ENCODE measurements around the gene TNNI2.

DNA sequence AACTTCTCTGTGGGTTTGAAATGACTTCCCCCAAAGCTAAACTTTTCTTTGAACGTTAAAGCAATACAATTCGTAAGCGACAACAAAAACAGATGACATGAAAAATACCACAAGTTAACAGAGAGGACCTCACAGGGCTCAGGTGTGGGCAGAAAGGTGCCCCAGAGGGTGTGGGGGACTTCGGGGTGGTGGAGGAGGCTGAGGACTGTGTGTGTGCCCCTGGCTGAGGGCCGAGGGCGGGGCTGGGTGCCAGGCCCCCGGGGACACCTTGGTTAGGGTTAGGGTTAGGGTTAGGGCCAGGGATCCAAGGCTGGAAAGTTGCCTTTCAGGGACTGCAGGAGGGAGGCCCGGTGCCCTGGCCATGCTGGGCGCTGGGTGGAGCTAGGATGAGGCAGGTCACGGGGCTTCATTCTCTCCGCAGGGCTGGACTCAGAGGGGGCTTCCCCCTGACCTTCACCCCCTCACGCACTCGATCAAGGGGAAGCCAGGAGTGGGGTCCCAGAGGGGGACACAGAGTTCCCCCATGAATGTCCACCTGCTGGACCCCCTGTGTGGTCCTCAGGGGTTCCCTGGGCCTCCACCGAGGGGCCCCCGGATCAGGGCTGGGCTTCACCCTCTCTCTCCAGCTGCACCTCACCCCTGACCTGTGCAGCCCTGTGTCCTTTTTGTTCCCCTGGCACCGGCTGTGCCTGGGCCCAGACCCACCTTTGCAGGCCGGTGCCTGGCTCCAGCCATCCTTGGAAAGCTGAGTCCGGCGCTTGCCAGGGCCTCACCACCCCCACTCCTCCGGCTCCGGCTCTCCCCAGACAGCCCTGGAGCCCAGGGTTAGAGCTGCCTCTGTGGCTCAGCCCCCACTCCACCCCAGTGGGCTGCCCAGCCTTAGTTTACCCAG lies 7.0 kb downstream of the TNNI2 start:
- TF ChIP-seq TAF1 (IDR thresholded peaks at IDR 0.05; ENCODE audit: low read depth) (no peak), EP300 (IDR thresholded peaks at IDR 0.05; ENCODE audit: borderline replicate concordance) (no peak), CEBPB (IDR thresholded peaks at IDR 0.05) (no peak), YY1 (IDR thresholded peaks at IDR 0.05; ENCODE audit: low read depth) (no peak), RAD21 (IDR thresholded peaks at IDR 0.05; ENCODE audit: low read depth) (no peak), REST (IDR thresholded peaks at IDR 0.05; ENCODE audit: low read depth) (no peak), FOXM1 (IDR thresholded peaks at IDR 0.05; ENCODE audit: borderline replicate concordance, low read depth) (no peak), TCF12 (IDR thresholded peaks at IDR 0.05; ENCODE audit: low read depth) (no peak), TEAD4 (IDR thresholded peaks at IDR 0.05) (no peak), EGR1 (IDR thresholded peaks at IDR 0.05) (no peak)
- TF ChIP-seq, protein P1, sequence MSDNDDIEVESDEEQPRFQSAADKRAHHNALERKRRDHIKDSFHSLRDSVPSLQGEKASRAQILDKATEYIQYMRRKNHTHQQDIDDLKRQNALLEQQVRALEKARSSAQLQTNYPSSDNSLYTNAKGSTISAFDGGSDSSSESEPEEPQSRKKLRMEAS (IDR thresholded peaks at IDR 0.05), result no peak
